MCF 10A (cell line): ENCODE measurements around the gene ZNF282. TPM values are rescaled to one million over a fixed set of nuclear protein-coding genes. Genes with fewer than 3 reads are reported as not detected.
"Not testable (repeated sequence)": the region's sequence is repeated elsewhere in the genome, so short reads cannot be mapped to it uniquely, and the experiment has no call there.

ENCODE experiments used
- BruUV-seq: library from RNA; stranded (reverse); fragments of 400-500 nt; replicated peaks from 2 replicates; lab custom pipeline; 2021; lab: Mats Ljungman, UMichigan
- CTCF ChIA-PET: fragments of 300-600 bp; sonication (Branson Sonifier 250); formaldehyde crosslinking; extraction: SDS; loops from one replicate; lab custom pipeline; 2021; ENCODE audit warnings: antibody characterized with exemption, inconsistent platforms; lab: Yijun Ruan, JAX
- POLR2A ChIA-PET: fragments of 300-600, 350-650 bp; sonication (Branson Sonifier 250); formaldehyde crosslinking; extraction: SDS; loops from one replicate; lab custom pipeline; 2020; ENCODE audit warnings: antibody characterized with exemption, inconsistent platforms; lab: Yijun Ruan, JAX
- DNase-seq: peaks from one replicate; pipeline ENCODE4 v3.0.0-alpha.2; 2018; ENCODE audit not compliant: unreplicated experiment
- H3K27ac Mint-ChIP-seq: one replicate; pipeline ENCODE4 v1.8.0; 2022; ENCODE audit warnings: mild to moderate bottlenecking, low read depth, mixed read lengths; ENCODE audit not compliant: unreplicated experiment
- H3K27me3 Mint-ChIP-seq: one replicate; pipeline ENCODE4 v1.8.0; 2022; ENCODE audit warnings: mixed read lengths; ENCODE audit not compliant: insufficient read depth, unreplicated experiment
- H3K36me3 Mint-ChIP-seq: one replicate; pipeline ENCODE4 v1.8.0; 2022; ENCODE audit warnings: mild to moderate bottlenecking, moderate library complexity, mixed read lengths; ENCODE audit not compliant: insufficient read depth, unreplicated experiment
- H3K4me1 Mint-ChIP-seq: one replicate; pipeline ENCODE4 v1.8.0; 2022; ENCODE audit warnings: mixed read lengths; ENCODE audit not compliant: insufficient read depth, unreplicated experiment
- H3K4me3 Mint-ChIP-seq: one replicate; pipeline ENCODE4 v1.8.0; 2022; ENCODE audit warnings: mild to moderate bottlenecking, moderate library complexity, mixed read lengths; ENCODE audit not compliant: unreplicated experiment
- H3K9me3 Mint-ChIP-seq: one replicate; pipeline ENCODE4 v1.8.0; 2022; ENCODE audit warnings: mixed read lengths; ENCODE audit not compliant: unreplicated experiment
- intact Hi-C: fragments of 100-400 bp; cut with micrococcal nuclease; formaldehyde crosslinking; loops from 2 replicates; pipeline ENCODE4 v1.14.1; 2022
- total RNA-seq: library from RNA; stranded (reverse); gene quantifications from 2 replicates; pipeline ENCODE4 v1.2.3, GENCODE V29; 2022
- TF ChIP-seq, protein P1 (sequence below): fragments of 200-600 bp; IDR thresholded peaks from one replicate; pipeline ENCODE4 v1.8.0; 2022; ENCODE audit warnings: antibody characterized with exemption, mild to moderate bottlenecking; ENCODE audit not compliant: unreplicated experiment

Gene ZNF282
- total RNA-seq, 1 experiment from 2014 or later = 43.9 TPM

DNA sequence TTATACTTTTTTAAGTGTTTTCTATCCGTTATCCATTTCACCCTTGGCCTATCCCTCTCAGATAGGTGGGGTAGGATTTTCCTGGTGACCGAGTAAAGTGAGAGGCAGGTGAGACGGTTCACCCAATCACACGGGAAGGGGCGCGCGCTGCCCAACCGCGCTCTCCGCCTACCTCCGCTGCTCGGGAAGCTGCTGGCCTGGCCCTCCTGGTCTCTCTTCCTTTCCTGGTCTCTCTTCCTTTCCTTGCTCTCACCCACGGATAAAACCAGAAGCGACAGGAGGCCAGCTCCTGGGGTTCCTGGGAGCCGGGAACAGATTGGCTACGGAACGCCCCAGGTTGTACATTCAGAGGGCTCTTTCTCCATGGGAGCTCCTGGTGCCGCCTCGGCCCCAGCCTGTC is 29.8 kb downstream of the ZNF282 start:
- Mint-ChIP-seq H3K27me3 (no peaks in the 10 kb centered on the region), H3K27ac (no peak overlapping the region), H3K4me1 (no peaks in the 10 kb centered on the region), H3K36me3 (peaks cover 35% of the 10 kb centered on the region), H3K4me3 (no peak overlapping the region), H3K9me3 (no peaks in the 10 kb centered on the region)
- TF ChIP-seq, protein P1, sequence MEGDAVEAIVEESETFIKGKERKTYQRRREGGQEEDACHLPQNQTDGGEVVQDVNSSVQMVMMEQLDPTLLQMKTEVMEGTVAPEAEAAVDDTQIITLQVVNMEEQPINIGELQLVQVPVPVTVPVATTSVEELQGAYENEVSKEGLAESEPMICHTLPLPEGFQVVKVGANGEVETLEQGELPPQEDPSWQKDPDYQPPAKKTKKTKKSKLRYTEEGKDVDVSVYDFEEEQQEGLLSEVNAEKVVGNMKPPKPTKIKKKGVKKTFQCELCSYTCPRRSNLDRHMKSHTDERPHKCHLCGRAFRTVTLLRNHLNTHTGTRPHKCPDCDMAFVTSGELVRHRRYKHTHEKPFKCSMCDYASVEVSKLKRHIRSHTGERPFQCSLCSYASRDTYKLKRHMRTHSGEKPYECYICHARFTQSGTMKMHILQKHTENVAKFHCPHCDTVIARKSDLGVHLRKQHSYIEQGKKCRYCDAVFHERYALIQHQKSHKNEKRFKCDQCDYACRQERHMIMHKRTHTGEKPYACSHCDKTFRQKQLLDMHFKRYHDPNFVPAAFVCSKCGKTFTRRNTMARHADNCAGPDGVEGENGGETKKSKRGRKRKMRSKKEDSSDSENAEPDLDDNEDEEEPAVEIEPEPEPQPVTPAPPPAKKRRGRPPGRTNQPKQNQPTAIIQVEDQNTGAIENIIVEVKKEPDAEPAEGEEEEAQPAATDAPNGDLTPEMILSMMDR = no peak
- intact Hi-C loops = no loop called here
- CTCF ChIA-PET = interaction anchor here (0.6 kb wide), 1 partner anchor 1182 kb away, joined by 3 read pairs; no protein-coding TSS in a partner anchor
- no TSS peak for BruUV-seq
- POLR2A ChIA-PET = no interaction called here
- DNase-seq = no peak

DNA sequence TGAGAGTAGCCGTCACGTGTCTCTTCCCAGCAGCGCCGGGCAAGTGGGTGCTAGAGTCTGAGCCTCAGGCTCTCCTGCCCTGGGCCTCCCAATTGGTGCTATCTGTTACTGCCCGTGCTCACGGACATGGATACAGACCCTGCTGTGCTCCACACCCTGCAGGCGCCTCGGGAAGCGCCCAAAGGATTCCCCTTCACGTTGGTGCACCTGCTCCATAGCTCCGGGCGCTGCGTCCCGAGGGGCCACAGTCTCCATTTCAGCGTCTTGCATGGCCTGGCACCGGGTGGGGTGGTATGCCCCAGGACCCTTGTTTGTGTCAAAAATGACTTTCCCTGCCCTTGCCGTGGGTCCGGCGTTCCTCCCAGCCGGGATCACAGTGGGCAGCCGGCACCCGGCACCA is 30.3 kb downstream of the ZNF282 start:
- ChIA-PET CTCF (interaction anchor here (0.6 kb wide), 1 partner anchor 1181 kb away, joined by 3 read pairs; no protein-coding TSS in a partner anchor), POLR2A (no interaction called here)
- intact Hi-C loops = no loop called here
- Mint-ChIP-seq H3K36me3 (peaks cover 35% of the 10 kb centered on the region), H3K4me1 (no peaks in the 10 kb centered on the region), H3K4me3 (no peak overlapping the region), H3K27ac (no peak overlapping the region), H3K27me3 (no peaks in the 10 kb centered on the region), H3K9me3 (no peaks in the 10 kb centered on the region)
- no TSS peak for BruUV-seq
- no peak for DNase-seq
- TF ChIP-seq, protein P1 = no peak

DNA sequence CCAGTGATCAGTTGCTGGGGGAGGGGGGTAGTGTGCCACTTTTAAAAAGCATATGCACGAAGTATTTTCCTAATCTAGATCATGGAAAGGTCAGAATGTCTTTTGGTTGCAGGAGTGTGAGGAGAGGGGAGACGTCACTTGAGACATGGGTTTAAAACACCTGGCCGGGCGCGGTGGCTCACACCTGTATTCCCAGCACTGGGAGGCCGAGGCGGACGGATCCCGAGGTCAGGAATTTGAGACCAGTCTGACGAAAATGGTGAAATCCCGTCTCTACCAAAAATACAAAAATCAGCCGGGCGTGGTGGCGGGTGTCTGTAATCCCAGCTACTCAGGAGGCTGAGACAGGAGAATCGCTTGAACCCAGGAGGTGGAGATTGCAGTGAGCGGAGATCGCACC is 31.0 kb downstream of the ZNF282 start:
- DNase-seq, H3K27ac Mint-ChIP-seq, H3K4me1 Mint-ChIP-seq, CTCF ChIA-PET, H3K4me3 Mint-ChIP-seq, H3K27me3 Mint-ChIP-seq, BruUV-seq, H3K9me3 Mint-ChIP-seq, intact Hi-C loops: not testable (repeated sequence)
- peaks cover 29% of the 10 kb centered on the region for H3K36me3 Mint-ChIP-seq
- POLR2A ChIA-PET = interaction anchor here (1.0 kb wide), 1 partner anchor 31 kb away, joined by 3 read pairs; the partner anchor contains the start of gene ZNF282

DNA sequence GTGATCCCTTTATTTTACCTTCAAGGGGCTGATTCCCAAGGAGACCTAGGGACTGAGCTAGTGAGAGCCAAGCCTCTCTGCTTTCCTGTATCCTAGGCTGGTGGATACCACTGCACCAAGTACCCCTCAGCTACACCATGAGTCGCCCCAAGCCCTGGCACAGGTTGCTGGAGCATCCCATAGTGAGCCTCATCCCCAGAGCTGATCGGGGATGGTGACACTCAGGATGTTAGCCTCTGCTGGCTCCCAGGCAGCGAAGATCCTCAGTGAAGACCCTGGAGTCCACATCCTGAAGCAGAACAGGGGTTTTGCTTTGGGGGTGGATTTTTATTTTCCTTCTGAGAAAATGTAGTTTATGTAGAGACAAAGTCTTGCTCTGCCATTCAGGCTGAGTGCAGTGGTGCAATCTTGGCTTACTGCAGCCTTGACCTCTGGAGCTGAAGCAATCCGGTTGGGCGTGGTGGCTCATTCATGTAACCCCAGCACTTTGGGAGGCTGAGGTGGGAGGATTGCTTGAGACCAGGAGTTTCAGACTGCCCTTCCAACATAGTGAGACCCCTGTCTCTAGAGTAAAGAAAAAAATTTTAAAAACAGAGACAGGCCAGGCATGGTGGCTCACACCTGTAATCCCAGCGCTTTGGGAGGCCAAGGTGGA is 31.6 kb downstream of the ZNF282 start:
- no peak overlapping the region for H3K27ac Mint-ChIP-seq

More for the DNA sequence above, 31.6 kb downstream of the ZNF282 start:
- Mint-ChIP-seq H3K9me3 (no peaks in the 10 kb centered on the region), H3K4me1 (no peaks in the 10 kb centered on the region), H3K36me3 (peaks cover 23% of the 10 kb centered on the region), H3K27me3 (no peaks in the 10 kb centered on the region), H3K4me3 (no peak overlapping the region)
- TF ChIP-seq, protein P1 = no peak
- peak; percentile 27 for DNase-seq
- no TSS peak for BruUV-seq
- intact Hi-C loops = no loop called here
- ChIA-PET CTCF (interaction anchor here (0.5 kb wide), 2 partner anchors 9 to 70 kb away, joined by 3 read pairs; no protein-coding TSS in a partner anchor), POLR2A (interaction anchor here (0.7 to 1.0 kb wide), 2 partner anchors 30 to 32 kb away, joined by 3 to 4 read pairs; partner anchors contain the start of gene ZNF282)
